Endothelial cell of umbilical vein (primary cell): ENCODE data around the gene CACNA2D3. TPM values are rescaled to one million over a fixed set of nuclear protein-coding genes. Genes with fewer than 3 reads are reported as not detected.

Experiments used
- BruUV-seq: library from RNA; stranded (reverse); fragments of 400-500 nt; replicated peaks from 2 replicates; lab custom pipeline; 2021; lab: Mats Ljungman, UMichigan
- CTCF ChIA-PET: fragments of 300-600, 350-600 bp; sonication (Branson Sonifier 250); formaldehyde crosslinking; loops from one replicate; lab custom pipeline; 2021; ENCODE audit warnings: antibody characterized with exemption, inconsistent platforms; lab: Charles Lee
- POLR2A ChIA-PET: fragments of 300-600, 350-600 bp; sonication (Branson Sonifier 250); formaldehyde crosslinking; loops from one replicate; lab custom pipeline; 2021; ENCODE audit warnings: antibody characterized with exemption, inconsistent platforms; lab: Charles Lee
- DNase-seq: peaks from one replicate; pipeline ENCODE4 v3.0.0-alpha.2; 2011; ENCODE audit warnings: low read depth, low spot score
- FAIRE-seq: peaks from 2 replicates; lab custom pipeline; 2011; peaks lifted over from hg19 to GRCh38; lab: Jason Lieb, UNC
- H2AFZ ChIP-seq: 2 replicates; pipeline ENCODE4 v1.6.0; 2012; ENCODE audit warnings: low read depth, low read length, control low read depth, inconsistent platforms
- H3K27ac ChIP-seq: 2 replicates; pipeline ENCODE4 v1.5.1; 2011; ENCODE audit warnings: low read depth, mild to moderate bottlenecking, control low read depth, low read length, moderate library complexity; ENCODE audit not compliant: insufficient read depth
- H3K27me3 ChIP-seq, 2 experiments: 2 replicates each; pipeline versions ENCODE4 v1.6.0 to v1.6.1; 2011; ENCODE audit warnings: low read length in 2 of 2, mixed read lengths in 1 of 2; ENCODE audit not compliant: control insufficient read depth in 2 of 2, insufficient read depth in 2 of 2
- H3K36me3 ChIP-seq, 2 experiments: 2 replicates in 1 of 2; 3 replicates in 1 of 2; pipeline ENCODE4 v1.5.1; 2011; ENCODE audit warnings: low read length in 2 of 2, mild to moderate bottlenecking in 1 of 2, moderate library complexity in 1 of 2; ENCODE audit not compliant: control insufficient read depth in 2 of 2, insufficient read depth in 2 of 2; ENCODE audit errors: extremely low read depth in 1 of 2
- H3K4me1 ChIP-seq: 3 replicates; pipeline ENCODE4 v1.5.1; 2011; ENCODE audit warnings: mild to moderate bottlenecking, low read length; ENCODE audit not compliant: control insufficient read depth, insufficient read depth; ENCODE audit errors: extremely low read depth
- H3K4me2 ChIP-seq: 2 replicates; pipeline ENCODE4 v1.6.1; 2011; ENCODE audit warnings: low read length, control low read depth, mixed read lengths; ENCODE audit not compliant: insufficient read depth
- H3K4me3 ChIP-seq, 3 experiments: fragments of 200-600 bp in 1 of 3; sonication (generic), shearing (Covaris generic) in 1 of 3; replicated peaks in 1 of 3; 2 replicates each; pipeline ENCODE4 v1.5.1; 2011 to 2016; ENCODE audit warnings: control low read depth in 3 of 3, low read length in 3 of 3, mild to moderate bottlenecking in 2 of 3, inconsistent platforms in 1 of 3, low read depth in 1 of 3, moderate library complexity in 1 of 3; ENCODE audit not compliant: insufficient read depth in 1 of 3
- H3K79me2 ChIP-seq: 2 replicates; pipeline ENCODE4 v1.6.0; 2012; ENCODE audit warnings: low read length, inconsistent platforms; ENCODE audit not compliant: control insufficient read depth, insufficient read depth
- H3K9ac ChIP-seq: replicated peaks from 2 replicates; pipeline ENCODE3; 2011; ENCODE audit warnings: low read length, control low read depth; ENCODE audit not compliant: insufficient read depth; ENCODE audit errors: extremely low read depth
- H3K9me1 ChIP-seq: replicated peaks from 3 replicates; pipeline ENCODE4 v1.6.0; 2011; ENCODE audit warnings: mild to moderate bottlenecking, low read length; ENCODE audit not compliant: control insufficient read depth, insufficient read depth; ENCODE audit errors: extremely low read depth
- H3K9me3 ChIP-seq: replicated peaks from 2 replicates; pipeline ENCODE4 v1.5.1; 2012; ENCODE audit warnings: low read length, inconsistent platforms; ENCODE audit not compliant: control insufficient read depth, insufficient read depth
- H4K20me1 ChIP-seq: replicated peaks from 2 replicates; pipeline ENCODE3; 2011; ENCODE audit warnings: mild to moderate bottlenecking, low read length; ENCODE audit not compliant: control insufficient read depth, insufficient read depth; ENCODE audit errors: extremely low read depth
- EZH2 ChIP-seq: IDR thresholded peaks from 2 replicates; pipeline ENCODE4 v1.6.1; 2012; ENCODE audit warnings: borderline replicate concordance, low read depth, mild to moderate bottlenecking, moderate library complexity, low read length, inconsistent platforms; ENCODE audit not compliant: severe bottlenecking
- FOS ChIP-seq: IDR thresholded peaks from 2 replicates; pipeline ENCODE4 v1.6.1; 2011; ENCODE audit warnings: mild to moderate bottlenecking, low read length, moderate library complexity, borderline replicate concordance; ENCODE audit not compliant: insufficient read depth
- GATA2 ChIP-seq: IDR thresholded peaks from 2 replicates; pipeline ENCODE4 v1.7.0; 2011; ENCODE audit warnings: low read depth, mild to moderate bottlenecking, moderate library complexity, mixed read lengths, low read length; ENCODE audit not compliant: insufficient read length, insufficient read depth
- JUN ChIP-seq: IDR thresholded peaks from 2 replicates; pipeline ENCODE4 v1.6.1; 2011; ENCODE audit warnings: borderline replicate concordance, low read depth; ENCODE audit not compliant: insufficient read length, insufficient read depth
- MAX ChIP-seq: IDR thresholded peaks from 2 replicates; pipeline ENCODE4 v1.6.1; 2011; ENCODE audit not compliant: insufficient read depth, insufficient read length
- MYC ChIP-seq: IDR thresholded peaks from one replicate; pipeline ENCODE4 v1.6.1; 2011; ENCODE audit warnings: mild to moderate bottlenecking, low read depth, low read length
- POLR2A ChIP-seq: IDR thresholded peaks from 2 replicates; pipeline ENCODE4 v1.6.1; 2012; ENCODE audit warnings: low read depth, mild to moderate bottlenecking, control low read depth, low read length
- POLR2AphosphoS5 ChIP-seq: IDR thresholded peaks from 2 replicates; pipeline ENCODE4 v1.6.1; 2012; ENCODE audit warnings: low read depth, mild to moderate bottlenecking, control low read depth, low read length, moderate library complexity; ENCODE audit not compliant: insufficient read depth
- dilution Hi-C: fragments of 300-500 bp; cut with MboI; formaldehyde crosslinking; loops from one replicate; pipeline ENCODE4 v1.15.0; 2019; ENCODE audit warnings: low sequenced_read_pairs; ENCODE audit not compliant: extremely low pct_ligation_motif_present
- intact Hi-C: fragments of 100-400 bp; cut with micrococcal nuclease; formaldehyde crosslinking; loops from one replicate; pipeline ENCODE4 v1.10.0; 2022
- polyA plus RNA-seq, 4 experiments: library from polyadenylated mRNA; depleted of rRNA in 3 of 4; stranded (reverse) in 3 of 4; unstranded in 1 of 4; fragments of >200 nt; gene quantifications; 2 replicates each; pipeline versions ENCODE4 v1.2.1 to v1.2.3, GENCODE V29; 2011 to 2012; ENCODE audit warnings: missing spikeins in 1 of 4
- total RNA-seq: library from RNA; stranded (reverse); gene quantifications from 2 replicates; pipeline ENCODE4 v1.2.3, GENCODE V29; 2021
- TF ChIP-seq, protein P1 (sequence below), 2 donors: IDR thresholded peaks; 1 replicate in 1 of 2; 2 replicates in 1 of 2; pipeline ENCODE4 v1.5.1; 2011; ENCODE audit warnings: low read length in 2 of 2, mild to moderate bottlenecking in 2 of 2, moderate library complexity in 2 of 2, control low read depth in 1 of 2, inconsistent platforms in 1 of 2, low read depth in 1 of 2; ENCODE audit not compliant: insufficient read depth in 1 of 2; ENCODE audit errors: extremely low read depth in 1 of 2

CACNA2D3 gene
- total and polyA plus RNA-seq, 2 donors (not counting 3 experiments of a cell fraction or from before 2014, with no cell fraction given): not detected

DNA sequence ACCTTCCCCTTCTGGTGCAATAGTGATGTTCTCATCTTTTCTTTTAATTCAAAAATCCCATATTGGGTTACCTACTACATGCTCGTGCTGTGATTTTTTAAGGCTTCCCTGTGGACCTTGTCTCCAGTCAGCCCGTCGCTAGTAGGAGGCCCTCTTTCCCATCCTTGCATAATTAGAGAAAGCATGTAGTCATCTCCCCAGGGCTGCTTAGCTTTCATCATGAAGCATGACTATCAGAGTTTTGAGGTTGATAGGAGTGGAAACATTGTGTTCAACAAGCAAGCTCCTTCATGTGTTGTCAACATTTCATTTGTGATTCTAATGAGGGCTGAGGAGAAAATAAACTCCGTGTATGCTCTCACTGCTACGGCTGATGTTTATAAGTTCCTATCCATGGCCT is 814.2 kb downstream of the CACNA2D3 start:
- Histone ChIP-seq H3K36me3 (no peaks in the 10 kb centered on the region), H3K4me2 (no peak overlapping the region), H3K27me3 (no peaks in the 10 kb centered on the region), H4K20me1 (no peaks in the 10 kb centered on the region), H3K9me1 (no peaks in the 10 kb centered on the region), H3K9ac (no peak overlapping the region), H3K4me1 (no peaks in the 10 kb centered on the region), H3K9me3 (peaks cover 2% of the 10 kb centered on the region), H3K27ac (no peak overlapping the region), H2AFZ (no peak overlapping the region), H3K79me2 (no peaks in the 10 kb centered on the region), H3K4me3 (no peak overlapping the region)
- dilution Hi-C loops (no loop called here), intact Hi-C loops (no loop called here)
- POLR2A ChIA-PET: no interaction called here
- BruUV-seq: no TSS peak
- TF ChIP-seq GATA2: no peak
- no peak for TF ChIP-seq EZH2
- TF ChIP-seq, protein P1, sequence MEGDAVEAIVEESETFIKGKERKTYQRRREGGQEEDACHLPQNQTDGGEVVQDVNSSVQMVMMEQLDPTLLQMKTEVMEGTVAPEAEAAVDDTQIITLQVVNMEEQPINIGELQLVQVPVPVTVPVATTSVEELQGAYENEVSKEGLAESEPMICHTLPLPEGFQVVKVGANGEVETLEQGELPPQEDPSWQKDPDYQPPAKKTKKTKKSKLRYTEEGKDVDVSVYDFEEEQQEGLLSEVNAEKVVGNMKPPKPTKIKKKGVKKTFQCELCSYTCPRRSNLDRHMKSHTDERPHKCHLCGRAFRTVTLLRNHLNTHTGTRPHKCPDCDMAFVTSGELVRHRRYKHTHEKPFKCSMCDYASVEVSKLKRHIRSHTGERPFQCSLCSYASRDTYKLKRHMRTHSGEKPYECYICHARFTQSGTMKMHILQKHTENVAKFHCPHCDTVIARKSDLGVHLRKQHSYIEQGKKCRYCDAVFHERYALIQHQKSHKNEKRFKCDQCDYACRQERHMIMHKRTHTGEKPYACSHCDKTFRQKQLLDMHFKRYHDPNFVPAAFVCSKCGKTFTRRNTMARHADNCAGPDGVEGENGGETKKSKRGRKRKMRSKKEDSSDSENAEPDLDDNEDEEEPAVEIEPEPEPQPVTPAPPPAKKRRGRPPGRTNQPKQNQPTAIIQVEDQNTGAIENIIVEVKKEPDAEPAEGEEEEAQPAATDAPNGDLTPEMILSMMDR (IDR thresholded peaks at IDR 0.05; ENCODE audit: extremely low read depth in 1 of 2, insufficient read depth in 1 of 2, low read depth in 1 of 2, low read length in 2 of 2): no peak
- no peak for TF ChIP-seq MYC
- no peak for TF ChIP-seq POLR2A
- TF ChIP-seq MAX: no peak
- no peak for TF ChIP-seq POLR2AphosphoS5
- TF ChIP-seq JUN: no peak
- no peak for TF ChIP-seq FOS
- CTCF ChIA-PET: no interaction called here
- DNase-seq (no peak), FAIRE-seq (no peak)
